IPS DF 19.7 (cell line): Measurements from ENCODE around the gene CITED2.
"Not testable (repeated sequence)": the region's sequence is repeated elsewhere in the genome, so short reads cannot be mapped to it uniquely, and the experiment has no call there.

ENCODE experiments used
- DNase-seq: peaks from one replicate; pipeline ENCODE4 v3.0.0-alpha.2; 2013; ENCODE audit warnings: low read depth, low spot score

Gene CITED2

DNA sequence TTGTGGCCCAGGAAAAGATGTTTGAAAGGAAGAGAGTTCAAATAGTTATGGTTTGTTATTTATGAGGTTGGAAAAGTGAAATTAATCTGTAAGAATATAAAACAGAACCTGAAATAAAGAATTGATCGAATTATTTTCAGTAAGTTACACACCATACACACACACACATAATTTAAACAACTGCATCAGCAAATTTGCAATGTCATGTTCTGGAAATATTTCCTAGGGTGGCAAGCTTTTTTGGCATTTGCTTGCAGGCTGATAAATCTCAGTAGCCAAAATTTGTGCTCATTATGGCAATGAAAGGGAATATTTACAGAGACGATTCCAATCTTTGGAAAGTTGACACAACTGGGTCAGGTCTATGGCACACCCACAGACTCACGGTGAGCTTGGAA is 9.5 kb downstream of the CITED2 start:
- no peak for DNase-seq

DNA sequence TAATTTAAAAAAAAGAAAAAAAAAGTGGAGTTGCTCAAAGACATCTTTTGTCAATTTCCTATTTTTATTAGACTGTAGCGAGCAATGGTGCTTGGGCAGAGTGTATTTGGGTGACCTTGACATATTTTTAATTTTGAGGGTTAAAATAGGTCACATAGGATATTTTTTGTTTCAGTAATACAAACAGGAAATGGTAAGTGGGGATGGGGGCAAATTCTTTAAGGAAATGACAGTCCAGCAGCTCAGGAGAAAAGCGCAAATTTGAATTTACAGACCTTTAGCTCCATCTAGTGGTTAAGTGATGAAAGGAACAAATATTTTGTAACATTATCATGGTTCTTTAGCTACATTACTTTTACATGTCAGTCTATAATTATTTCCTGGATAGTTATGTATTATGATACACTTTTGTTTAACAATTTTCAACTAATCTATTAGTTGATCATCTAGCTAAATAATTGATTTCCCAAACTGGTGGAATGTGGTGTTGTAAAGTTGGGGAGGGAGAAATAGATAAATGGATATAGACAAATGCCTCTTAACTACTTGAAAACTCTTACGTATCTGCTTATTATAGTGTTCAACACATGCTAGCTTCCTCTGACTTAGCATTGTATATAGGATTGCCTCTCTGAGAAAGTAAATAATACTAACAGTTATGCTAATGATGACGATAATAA is 10.0 kb downstream of the CITED2 start:
- DNase-seq, result no peak

DNA sequence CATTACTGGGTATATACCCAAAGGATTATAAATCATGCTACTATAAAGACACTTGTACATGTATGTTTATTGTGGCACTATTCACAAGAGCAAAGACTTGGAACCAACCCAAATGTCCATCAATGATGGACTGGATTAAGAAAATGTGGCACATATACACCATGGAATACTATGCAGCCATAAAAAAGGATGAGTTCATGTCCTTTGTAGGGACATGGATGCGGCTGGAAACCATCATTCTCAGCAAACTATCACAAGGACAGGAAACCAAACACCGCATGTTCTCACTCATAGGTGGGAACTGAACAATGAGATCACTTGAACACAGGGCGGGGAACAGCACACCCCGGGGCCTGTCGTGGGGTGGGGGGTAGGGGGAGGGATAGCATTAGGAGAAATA is 10.7 kb downstream of the CITED2 start:
- not testable (repeated sequence) for DNase-seq

DNA sequence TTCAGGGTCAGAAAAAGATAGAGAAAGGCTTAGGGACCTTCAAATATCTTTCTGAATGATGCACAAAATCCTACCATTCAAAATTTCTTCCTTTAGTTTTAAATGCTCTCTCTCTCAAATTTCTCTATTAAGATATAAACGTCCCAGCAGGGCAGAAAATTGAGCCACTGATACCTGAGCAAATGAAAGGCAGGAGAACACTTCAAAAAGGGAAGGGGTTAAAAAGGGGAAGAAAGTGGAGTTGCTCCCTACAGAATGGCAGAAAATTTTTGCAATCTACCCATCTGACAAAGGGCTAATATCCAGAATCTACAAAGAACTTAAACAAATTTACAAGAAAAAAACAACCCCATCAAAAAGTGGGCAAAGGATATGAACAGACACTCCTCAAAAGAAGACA is 11.3 kb downstream of the CITED2 start:
- DNase-seq, result not testable (repeated sequence)

DNA sequence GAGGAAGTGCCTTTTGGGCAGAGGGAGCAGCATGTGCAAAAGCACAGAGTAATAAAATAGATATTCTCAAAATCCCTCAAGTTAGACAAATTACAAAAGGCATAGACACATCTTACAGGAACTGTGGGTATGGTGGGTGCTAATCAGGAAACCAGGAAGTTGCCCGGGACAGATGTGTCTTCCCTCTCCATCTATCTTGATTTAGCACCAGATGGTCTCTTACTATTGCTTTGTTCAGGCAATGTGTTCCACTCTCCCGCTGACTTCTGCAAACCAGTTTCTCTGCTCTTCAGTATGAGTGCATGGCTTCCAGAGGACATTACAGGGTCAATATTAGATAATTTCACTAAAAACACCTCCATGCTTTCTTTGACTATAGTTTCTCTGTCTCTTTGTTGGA is 13.2 kb downstream of the CITED2 start:
- no peak for DNase-seq

DNA sequence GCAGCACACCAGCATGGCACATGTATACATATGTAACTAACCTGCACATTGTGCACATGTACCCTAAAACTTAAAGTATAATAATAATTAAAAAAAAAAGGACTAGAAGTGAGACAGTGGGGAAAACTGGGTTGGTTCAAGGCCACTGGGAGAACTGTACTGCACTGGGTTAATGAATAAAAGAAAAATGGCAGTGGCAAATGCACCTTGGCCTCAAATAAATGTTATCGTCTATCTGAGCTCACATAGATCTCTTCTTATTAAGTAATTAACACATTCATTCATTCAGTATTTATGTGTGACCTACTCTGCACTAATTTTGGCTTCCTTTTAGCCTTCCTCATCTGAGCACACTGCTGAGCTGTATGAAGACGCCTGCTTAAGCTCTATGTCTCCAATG is 17.5 kb downstream of the CITED2 start:
- no peak for DNase-seq

DNA sequence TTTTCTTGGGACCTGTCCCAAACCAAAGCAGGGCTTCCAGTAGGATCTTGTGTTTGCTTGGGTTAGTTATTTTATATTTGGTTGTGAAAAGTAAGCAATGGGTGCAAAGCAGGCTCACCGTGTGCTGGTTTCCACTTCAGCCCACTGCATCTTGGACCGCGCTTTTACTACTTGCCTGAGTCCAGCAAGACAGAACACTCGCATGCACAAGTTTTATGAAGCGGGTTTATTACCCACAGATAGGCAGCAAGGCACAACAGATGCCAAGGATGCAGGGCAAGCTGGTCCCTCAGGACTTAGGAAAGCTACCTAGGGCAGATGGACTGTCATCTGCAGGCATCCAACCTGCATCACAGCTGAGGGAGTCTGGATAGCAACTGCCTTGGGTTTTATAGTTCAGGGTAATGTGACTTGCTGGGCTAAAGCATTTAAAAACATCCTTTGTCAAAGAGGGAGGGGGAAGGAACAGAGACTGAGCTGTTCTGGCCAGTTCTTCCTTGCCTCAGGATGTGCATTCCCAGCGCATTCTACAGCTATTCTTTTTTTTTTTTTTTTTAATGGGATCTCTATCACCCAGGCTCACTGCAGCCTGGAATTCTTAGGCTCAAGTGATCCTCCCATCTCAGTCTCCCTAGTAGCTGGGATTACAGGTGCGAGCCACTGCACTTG is 18.5 kb downstream of the CITED2 start:
- DNase-seq, result no peak

DNA sequence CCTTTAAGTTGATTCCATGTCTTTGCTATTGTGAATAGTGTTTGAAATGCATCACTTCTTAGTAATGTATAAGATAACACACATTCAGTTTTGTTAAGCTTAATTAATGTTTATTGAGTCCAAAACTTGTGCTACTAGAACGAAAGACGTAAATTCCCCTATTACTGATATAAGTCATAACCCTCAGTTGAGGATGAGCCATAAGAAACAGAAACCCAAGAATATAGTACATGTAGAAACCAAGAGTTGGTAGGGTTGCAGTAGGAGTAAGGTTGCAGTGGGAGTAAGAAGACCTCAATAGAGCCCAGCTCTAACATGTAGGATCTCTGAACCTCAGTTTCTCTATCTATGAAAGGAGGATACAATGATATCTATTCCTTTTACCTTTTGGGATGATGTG is 19.3 kb downstream of the CITED2 start:
- DNase-seq, result no peak

DNA sequence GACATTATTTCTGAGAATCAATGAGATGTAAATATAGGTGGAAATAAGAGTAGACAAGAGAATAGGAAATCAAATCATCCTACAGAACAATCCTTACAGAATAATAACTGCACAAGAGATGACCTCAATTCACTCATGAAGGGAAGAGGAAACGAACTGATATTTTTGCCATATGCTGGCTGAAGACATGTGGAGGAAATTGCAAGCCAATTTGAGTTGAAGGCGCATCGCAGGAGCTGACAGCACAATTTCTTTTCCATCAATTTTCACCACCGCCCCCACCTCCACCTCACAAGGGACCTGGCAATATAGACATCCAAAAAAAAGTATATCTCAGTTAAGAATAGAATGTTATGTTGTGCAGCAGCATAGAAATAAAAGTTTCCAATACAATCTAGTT is 20.3 kb downstream of the CITED2 start:
- DNase-seq, result no peak

DNA sequence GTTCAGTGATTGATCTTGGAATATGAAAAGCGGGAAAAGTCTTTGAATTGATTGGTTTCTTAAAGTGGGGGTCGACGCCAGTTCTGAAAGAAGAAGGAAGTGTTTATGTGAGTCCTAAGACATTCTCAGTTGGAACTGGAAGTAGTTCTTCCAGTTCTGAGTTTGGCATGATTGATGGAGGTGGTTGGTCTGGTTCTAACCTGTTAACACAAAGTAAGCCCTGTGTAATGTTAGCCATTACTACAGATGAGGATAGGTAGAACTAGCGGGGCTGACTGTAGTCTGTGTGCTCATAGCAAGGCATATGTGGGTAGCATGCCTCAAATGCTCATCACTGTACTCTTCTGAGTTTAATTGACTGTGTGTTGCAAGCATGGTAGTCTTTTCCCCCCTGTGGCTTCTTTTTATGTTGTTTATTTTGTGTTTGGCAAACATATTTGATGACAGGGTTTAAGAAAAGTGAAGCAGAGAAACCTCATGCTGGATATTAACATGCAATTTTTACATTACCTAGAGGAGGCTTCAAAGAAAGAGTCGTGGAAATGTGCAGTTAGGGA is 24.9 kb downstream of the CITED2 start:
- no peak for DNase-seq

DNA sequence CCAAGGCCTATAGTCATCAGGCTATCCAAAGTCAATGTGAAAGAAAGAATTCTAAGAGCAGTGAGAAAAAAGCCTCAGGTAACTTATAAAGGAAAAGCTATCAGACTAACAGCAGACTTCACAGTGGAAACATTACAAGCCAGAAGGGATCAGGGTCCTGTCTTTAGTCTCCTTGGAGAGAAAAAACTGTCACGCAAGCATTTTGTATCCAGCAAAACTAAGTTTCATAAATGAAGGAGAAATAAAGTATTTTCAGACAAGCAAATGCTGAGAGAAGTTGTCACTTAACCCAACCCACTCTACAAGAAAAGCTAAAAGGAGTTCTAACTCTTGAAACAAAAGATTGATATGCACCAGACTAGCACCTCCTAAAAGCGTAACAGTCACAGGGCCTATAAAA is 28.1 kb downstream of the CITED2 start:
- DNase-seq, result no peak

DNA sequence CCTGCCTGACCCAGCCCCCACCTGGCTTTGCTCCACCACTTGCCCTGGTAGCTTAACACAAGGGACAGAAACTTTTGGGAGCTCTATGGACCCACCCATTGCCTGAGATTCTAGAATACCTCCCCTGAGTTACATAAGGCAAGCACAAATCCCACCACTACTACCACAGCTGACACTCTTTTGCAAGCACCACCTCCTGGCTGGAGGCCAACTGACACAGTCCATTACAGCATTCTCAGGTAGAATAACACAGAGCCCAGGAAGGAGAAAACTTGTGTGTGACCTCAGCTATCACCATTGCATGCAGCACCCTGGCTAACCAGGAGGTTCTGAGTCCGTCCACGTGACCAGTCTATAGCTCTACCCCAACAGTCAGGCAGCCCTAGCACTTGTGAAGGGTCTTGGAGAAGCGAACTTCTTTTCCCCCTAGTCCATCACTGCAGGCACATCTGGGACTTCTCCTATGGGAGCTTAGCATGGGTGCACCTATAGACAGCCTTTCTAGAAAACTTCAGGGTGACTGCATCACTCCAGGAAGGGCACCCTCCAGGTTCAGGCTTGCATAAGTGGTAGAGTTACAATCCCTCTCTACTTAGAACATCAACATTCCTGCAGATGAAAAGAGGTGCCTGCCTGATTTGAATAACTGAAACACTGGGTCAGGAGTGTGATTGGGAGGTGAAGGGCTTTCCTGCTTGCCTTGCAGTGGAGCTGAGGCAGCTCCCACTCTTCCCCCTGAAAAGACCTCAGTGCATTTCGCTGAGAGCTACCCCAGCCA is 30.1 kb downstream of the CITED2 start:
- DNase-seq, result no peak

DNA sequence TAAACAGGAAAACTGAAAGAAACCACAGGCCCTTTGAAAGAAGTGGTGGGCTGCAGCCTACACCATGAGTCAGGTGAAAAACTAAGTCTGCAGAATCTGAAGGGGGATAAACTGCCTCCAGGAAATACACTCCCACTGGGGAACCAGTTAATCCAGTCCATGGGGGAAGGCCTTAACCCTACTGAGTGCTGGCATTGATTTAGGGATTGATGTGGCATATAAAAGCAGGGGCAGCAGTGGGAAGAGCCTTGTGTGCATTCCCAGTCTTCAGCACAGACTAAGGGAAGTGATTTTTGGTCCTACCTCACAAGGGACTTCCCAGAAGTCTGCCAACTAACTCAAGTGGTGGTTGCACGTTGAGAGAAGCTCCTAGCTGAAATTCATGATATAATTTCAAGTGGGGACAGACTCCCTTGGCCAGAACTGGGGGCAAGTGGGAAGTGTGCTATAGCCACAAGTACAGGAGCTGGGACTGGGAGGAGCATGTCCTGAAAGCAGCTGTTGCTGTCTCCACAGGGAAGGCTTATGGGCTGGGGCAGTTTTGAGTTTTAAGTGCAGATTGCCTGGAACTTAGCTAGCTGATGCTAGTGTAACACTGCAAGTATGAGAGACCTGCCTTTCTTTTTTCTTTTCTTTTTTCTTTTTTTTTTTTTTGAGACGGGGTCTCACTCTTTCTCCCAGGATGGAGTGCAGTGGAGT is 31.2 kb downstream of the CITED2 start:
- DNase-seq, result no peak

DNA sequence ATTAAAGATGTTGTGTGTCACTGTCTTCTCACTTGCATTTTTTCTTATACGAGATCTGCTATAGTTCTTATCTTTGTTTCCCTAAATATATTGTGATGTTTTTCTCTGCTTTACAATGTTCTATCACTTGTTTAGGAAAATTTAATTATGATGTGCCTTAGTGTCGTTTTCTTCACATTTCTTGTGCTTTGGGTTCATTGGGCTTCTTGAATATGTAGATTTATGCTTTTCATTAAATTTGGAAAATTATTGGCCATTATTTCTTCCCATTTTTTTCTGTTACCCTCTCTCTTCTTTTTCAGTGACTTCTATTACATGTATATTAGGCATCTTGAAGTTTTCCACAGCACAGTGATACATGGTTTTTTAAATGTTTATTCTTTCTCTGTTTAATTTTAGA is 33.4 kb downstream of the CITED2 start:
- DNase-seq, result no peak

DNA sequence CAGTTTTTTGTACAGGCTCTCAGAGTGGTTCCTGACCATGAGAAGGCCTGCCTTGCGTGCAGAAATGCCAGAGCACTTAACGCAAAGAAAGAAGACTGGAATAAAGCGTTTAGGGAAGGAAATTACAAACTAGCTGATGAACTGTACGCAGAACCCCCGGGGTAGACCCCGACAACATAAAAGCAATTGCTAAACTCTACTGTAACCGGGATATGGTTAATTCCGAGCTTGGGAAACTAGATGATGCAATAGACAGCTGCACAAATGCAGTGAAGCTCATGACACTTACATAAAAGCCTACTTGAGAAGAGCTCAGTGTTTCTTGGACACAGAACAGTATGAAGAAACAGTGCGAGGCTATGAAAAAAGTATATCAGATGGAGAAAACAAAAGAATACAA is 35.7 kb downstream of the CITED2 start:
- DNase-seq, result no peak

DNA sequence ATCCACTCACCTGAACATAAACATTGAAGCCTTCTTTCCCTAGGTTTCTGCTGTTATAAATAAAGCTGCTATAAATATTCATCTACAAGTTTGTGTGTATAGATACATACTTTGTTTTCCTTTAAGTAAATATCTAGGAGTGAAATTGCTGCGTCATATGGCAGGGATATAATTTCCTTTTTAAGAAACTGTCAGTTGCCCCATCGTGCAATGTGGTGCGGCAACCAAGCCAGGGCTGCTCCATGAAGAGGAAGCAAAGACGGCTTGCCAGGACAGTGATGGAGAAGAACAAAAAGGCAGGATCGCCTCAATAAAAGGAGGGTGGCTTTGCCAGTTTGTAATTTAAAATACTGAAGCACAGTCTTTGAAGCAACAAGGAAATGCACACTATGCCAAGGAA is 36.6 kb downstream of the CITED2 start:
- DNase-seq, result no peak

DNA sequence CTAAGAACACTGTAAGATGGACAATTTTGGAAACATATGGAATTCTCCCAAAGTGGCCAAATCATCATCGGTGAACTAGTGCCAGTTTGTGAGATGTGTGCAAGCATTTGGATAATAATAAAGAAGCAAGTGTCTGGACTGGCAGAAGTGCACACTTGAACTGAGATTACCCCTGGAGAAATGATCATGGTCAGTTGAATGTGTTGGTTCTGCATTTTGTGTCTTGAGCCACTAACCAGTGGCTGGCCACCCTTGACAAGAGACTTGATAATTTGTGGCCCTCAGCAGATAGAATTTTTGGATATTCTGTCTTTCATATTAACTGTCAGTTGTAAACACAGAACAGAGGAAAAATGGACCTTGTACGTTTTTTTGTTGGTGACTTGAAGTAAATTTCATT is 37.4 kb downstream of the CITED2 start:
- DNase-seq, result no peak

DNA sequence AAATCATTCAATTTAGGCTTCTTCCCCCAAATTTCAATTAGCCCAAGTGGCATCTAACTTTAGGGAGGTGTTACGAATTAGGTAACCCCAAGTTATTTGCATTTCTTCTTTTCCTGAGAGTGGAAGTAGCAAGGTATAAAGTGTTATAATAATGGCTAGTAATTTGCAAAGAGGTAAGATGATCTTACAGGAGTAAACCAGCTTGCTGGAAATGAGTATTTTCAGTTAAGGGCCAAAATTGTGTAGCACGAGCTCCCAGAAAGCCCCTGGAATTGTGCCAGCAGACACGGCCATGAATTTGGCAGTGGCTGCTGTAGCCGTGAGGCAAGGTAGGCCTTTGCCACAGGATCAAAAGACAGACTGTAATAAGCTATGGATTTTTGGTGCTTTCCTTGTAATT is 38.0 kb downstream of the CITED2 start:
- DNase-seq, result no peak

DNA sequence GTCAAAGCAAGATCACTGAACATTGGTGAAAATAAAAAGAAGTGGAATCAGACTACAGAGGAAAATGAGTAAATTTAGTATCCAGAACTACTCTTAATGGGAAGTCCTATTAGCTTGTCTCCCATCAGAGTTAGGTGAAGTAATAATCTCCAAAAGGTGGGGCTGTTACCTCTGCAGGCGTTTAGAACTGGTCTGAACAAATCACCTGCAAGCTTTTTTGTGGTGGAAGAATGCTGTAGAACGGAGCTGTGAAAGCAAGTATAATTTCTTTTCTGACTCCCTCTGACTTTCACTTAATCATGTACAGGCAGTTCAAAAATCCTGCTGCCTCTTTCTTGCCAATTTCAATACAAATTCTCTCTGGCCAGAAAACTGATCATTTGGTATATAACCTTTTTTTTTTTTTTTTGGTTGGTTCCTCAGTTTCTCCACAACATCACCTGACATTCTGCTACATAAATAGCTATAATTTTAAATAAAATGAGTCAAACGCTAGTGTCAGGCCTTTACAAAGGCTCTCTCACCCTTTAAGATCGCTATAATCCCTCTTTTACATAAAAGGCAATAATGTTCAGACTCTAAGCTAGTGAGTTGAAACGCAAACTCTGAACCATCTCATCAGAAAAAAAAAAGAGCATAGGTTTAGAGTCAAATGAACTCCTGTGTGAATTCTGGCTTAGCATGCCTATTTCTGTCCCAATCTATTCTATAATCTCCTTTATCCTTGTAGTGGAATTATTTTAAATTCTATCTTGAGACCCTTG is 38.8 kb downstream of the CITED2 start:
- DNase-seq, result no peak

DNA sequence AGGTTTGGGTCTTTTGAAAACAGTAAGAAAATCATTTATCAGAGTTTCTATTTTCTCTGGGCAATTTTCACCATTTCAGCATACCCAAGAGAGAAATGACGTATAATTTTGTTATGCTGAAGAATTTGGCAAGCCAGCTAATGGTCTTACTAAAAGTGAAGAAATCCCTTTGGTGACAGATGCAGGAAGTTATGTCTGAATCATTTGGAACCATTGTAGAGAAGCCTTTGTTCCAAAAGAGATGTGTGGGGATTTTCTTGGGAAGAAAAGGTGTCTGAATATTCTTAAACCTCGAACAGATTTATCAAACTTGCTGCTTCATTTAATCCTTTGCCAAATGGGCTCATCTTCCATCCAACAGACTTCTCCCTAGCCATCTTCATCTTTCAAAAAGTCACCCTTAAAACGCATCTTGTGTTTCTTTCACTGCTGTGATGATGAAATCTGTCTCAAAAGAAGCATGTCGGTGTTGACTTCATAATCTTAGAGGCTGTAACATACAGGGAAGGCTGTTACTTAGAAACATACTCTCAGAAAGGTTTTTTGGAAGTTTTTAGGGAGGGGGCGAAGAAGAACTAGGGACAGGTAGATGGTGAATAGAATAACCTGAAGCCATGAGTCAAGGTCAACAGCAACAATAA is 39.5 kb downstream of the CITED2 start:
- DNase-seq, result no peak
